HK-2 (cell line): Measurements from ENCODE around the gene ST6GALNAC2.
"Not testable (repeated sequence)": the region's sequence is repeated elsewhere in the genome, so short reads cannot be mapped to it uniquely, and the experiment has no call there.

Experiments
- DNase-seq: peaks from one replicate; pipeline ENCODE4 v3.0.0-alpha.2; 2018; ENCODE audit not compliant: unreplicated experiment

The ST6GALNAC2 gene

GRCh38 chr17:76540381-76541300 lies 45.0 kb downstream of the ST6GALNAC2 start:
- DNase-seq: peak; percentile 93

GRCh38 chr17:76539631-76540271 lies 45.9 kb downstream of the ST6GALNAC2 start, which contains the start of gene PRCD:
PRCD (plus strand) TSS chr17:76540044; CDS start chr17:76540142, 98 bp downstream.
- no peak for DNase-seq

GRCh38 chr17:76538941-76539570 lies 46.6 kb downstream of the ST6GALNAC2 start:
- DNase-seq: no peak

GRCh38 chr17:76538281-76538931 lies 47.3 kb downstream of the ST6GALNAC2 start:
- no peak for DNase-seq

- DNase-seq: no peak
These were observed 47.9 kb downstream of the ST6GALNAC2 start, which contains the start of gene CYGB for GRCh38 chr17:76537578-76538280. CYGB (minus strand) TSS chr17:76537709; CDS start chr17:76537542, 167 bp downstream.

GRCh38 chr17:76537288-76537577 lies 48.4 kb downstream of the ST6GALNAC2 start:
- DNase-seq: no peak

GRCh38 chr17:76536511-76537287 lies 49.0 kb downstream of the ST6GALNAC2 start:
- DNase-seq: no peak

GRCh38 chr17:76535788-76536510 lies 49.7 kb downstream of the ST6GALNAC2 start:
- no peak for DNase-seq

- DNase-seq: no peak
These were observed 50.6 kb downstream of the ST6GALNAC2 start for GRCh38 chr17:76534831-76535732.

GRCh38 chr17:76533640-76534359 lies 51.9 kb downstream of the ST6GALNAC2 start:
- not testable (repeated sequence) for DNase-seq

GRCh38 chr17:76532072-76532651 lies 53.5 kb downstream of the ST6GALNAC2 start:
- no peak for DNase-seq

- DNase-seq: no peak
These were observed 54.1 kb downstream of the ST6GALNAC2 start for GRCh38 chr17:76531486-76532038.

- DNase-seq: no peak
These were observed 54.7 kb downstream of the ST6GALNAC2 start for GRCh38 chr17:76530811-76531485.

- DNase-seq: peak; percentile 33
These were observed 55.5 kb downstream of the ST6GALNAC2 start for GRCh38 chr17:76530095-76530723.

- DNase-seq: no peak
These were observed 56.2 kb downstream of the ST6GALNAC2 start for GRCh38 chr17:76529224-76530094.
